Heart left ventricle (tissue), 16 donors: ENCODE measurements around the gene ARHGAP10. TPM values are rescaled to one million over a fixed set of nuclear protein-coding genes. Genes with fewer than 3 reads are reported as not detected.

ENCODE experiments used
- ATAC-seq, 4 donors: fragments of 200-7000 bp; cut with Tn5 transposase; one replicate each; pipeline ENCODE4 v1.9.1; 2020 to 2022; ENCODE audit warnings: moderate library complexity in 4 of 4, mild to moderate bottlenecking in 3 of 4, moderate number of reproducible peaks in 1 of 4
- DNase-seq, 5 donors: peaks; one replicate each; pipeline ENCODE4 v3.0.0-alpha.2; 2020
- H3K27ac ChIP-seq, 12 donors: fragments of 200-600 bp; sonication (generic) in 4 of 12; one replicate each; pipeline versions ENCODE4 v1.5.0 to v1.8.0; 2016 to 2022; ENCODE audit warnings: mild to moderate bottlenecking in 2 of 12
- H3K27me3 ChIP-seq, 9 donors: fragments of 200-600 bp; sonication (generic) in 2 of 9; one replicate each; pipeline versions ENCODE4 v1.5.1 to v1.8.0; 2016 to 2022; ENCODE audit warnings: mild to moderate bottlenecking in 3 of 9
- H3K36me3 ChIP-seq, 9 donors: fragments of 200-600 bp; sonication (generic) in 2 of 9; one replicate each; pipeline versions ENCODE4 v1.5.0 to v1.8.0; 2018 to 2022; ENCODE audit warnings: mild to moderate bottlenecking in 2 of 9
- H3K4me1 ChIP-seq, 12 donors: fragments of 200-600 bp; sonication (generic) in 4 of 12; one replicate each; pipeline versions ENCODE4 v1.5.0 to v1.8.0; 2016 to 2022; ENCODE audit warnings: mild to moderate bottlenecking in 3 of 12
- H3K4me3 ChIP-seq, 12 donors: fragments of 200-600 bp; sonication (generic) in 4 of 12; one replicate each; pipeline versions ENCODE4 v1.5.0 to v1.8.0; 2017 to 2022; ENCODE audit warnings: mild to moderate bottlenecking in 9 of 12, moderate library complexity in 4 of 12
- H3K9me3 ChIP-seq, 12 donors: fragments of 200-600 bp; sonication (generic) in 4 of 12; one replicate each; pipeline versions ENCODE4 v1.5.0 to v1.8.0; 2016 to 2022; ENCODE audit warnings: mild to moderate bottlenecking in 1 of 12
- POLR2A ChIP-seq, 2 donors: fragments of 450-650 bp; IDR thresholded peaks; one replicate each; pipeline ENCODE4 v1.6.1; 2017; ENCODE audit warnings: antibody characterized with exemption in 2 of 2, mild to moderate bottlenecking in 2 of 2, moderate library complexity in 2 of 2
- WGBS, 4 donors: extraction: QIAGEN DNeasy Blood & Tissue Kit in 2 of 4; methylation state at CpG; one replicate each; pipeline versions ENCODE4 v1.1.5 to v1.1.7; 2013 to 2018; 5-methylcytosine and 5-hydroxymethylcytosine counted together
- intact Hi-C, 10 donors: fragments of 100-400 bp; cut with DNase I; formaldehyde crosslinking; loops; one replicate each; pipeline versions ENCODE4 v1.11.1 to v1.14.2; 2022
- polyA plus RNA-seq, 2 donors: library from polyadenylated mRNA; stranded (reverse); fragments of 200-250 nt; gene quantifications; one replicate each; pipeline ENCODE4 v1.2.3, GENCODE V29; 2013
- total RNA-seq, 9 donors: library from RNA; depleted of rRNA in 2 of 9; stranded (reverse); fragments of >200 nt in 2 of 9; fragmentation: NEBNext Ultra II Directional in 3 of 9; extraction: Animal tissue kit (Norgen Biotek cat#: 25700) in 3 of 9; gene quantifications; one replicate each; pipeline versions ENCODE4 v1.1.0 to v1.2.4, GENCODE V29; 2016 to 2023
- TF ChIP-seq, protein P1 (sequence below), 12 donors: fragments of 200-600 bp; sonication (generic) in 4 of 12; IDR thresholded peaks; one replicate each; pipeline versions ENCODE4 v1.5.0 to v1.8.0; 2018 to 2022; ENCODE audit warnings: antibody characterized with exemption in 12 of 12, mild to moderate bottlenecking in 5 of 12
- donor health status: ischemic (EF 13 %, LVEDD 7.1; RV severe dilation, severe dysfunction).
- donor health status: healthy with polysubstance abuse.
- donor health status: DM: no; HTN: yes; CAD: no.
- donor health status: DM: no; HTN: no; CAD: no.
- donor health status: ischemic (EF 25% LVEDD 6.9; RV normal size, moderate dysfunction).
- donor health status: ischemic (EF 25% LVEDD 5.7; RV mildly dilated, moderate dysfunction).
- donor health status: healthy.
- donor health status: DM: yes; HTN: yes; CAD: no.
- donor health status: ischemic (EF 35%, LVEDD 5.7; RV mildly dilated, moderate dysfunction).
- donor health status: nonischemic (EF 11% LVEDD 7.7; RV severe dilation, severe dysfunction).
- donor health status: DM: yes; HTN: yes; CAD: no.
- donor health status: PGD.
- donor health status: ischemic (EF 29% LVEDD 5.4; RV normal size, mild dysfunction).
- donor health status: nonischemic (EF 23%, LVEDD 6.1; RV moderate dilation, normal function).

Gene ARHGAP10
- total and polyA plus RNA-seq, 11 donors = 30.6 to 73.7 (median 51.7) TPM

DNA sequence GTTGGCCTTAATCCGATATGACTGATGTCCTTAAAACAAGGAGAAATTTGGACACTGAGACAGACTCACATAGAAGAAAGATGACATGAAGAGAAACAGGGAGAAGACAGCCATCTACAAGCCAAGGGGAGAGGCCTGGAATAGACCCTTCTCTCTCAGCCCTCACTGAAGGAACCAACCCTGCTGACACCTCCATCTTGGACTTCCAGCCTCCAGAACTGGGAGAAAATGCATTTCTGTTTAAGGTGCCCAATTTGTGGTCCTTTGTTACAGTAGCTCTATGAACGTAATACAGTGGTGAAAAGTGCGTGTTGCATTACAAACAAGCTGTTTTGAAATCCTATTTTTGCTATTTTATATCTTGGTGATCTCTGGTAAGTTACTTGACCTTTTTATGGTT lies 343.6 kb downstream of the ARHGAP10 start:
- DNase-seq (no peak), ATAC-seq (no peak)
- peaks cover 0 to 77% (median 47%) of the 10 kb centered on the region in 9 donors for H3K36me3 ChIP-seq
- H3K4me3 ChIP-seq = no peak overlapping the region
- peaks cover 0 to 21% (median 0%) of the 10 kb centered on the region in 12 donors for H3K9me3 ChIP-seq
- no peak overlapping the region for H3K27ac ChIP-seq
- WGBS, 4 donors = 95 to 98% (median 97%) methylated on average over 3 of the region's 3 CpGs
- intact Hi-C loops = no loop called here
- peaks cover 0 to 44% (median 3%) of the 10 kb centered on the region in 12 donors for H3K4me1 ChIP-seq
- no peaks in the 10 kb centered on the region for H3K27me3 ChIP-seq
- TF ChIP-seq, protein P1, sequence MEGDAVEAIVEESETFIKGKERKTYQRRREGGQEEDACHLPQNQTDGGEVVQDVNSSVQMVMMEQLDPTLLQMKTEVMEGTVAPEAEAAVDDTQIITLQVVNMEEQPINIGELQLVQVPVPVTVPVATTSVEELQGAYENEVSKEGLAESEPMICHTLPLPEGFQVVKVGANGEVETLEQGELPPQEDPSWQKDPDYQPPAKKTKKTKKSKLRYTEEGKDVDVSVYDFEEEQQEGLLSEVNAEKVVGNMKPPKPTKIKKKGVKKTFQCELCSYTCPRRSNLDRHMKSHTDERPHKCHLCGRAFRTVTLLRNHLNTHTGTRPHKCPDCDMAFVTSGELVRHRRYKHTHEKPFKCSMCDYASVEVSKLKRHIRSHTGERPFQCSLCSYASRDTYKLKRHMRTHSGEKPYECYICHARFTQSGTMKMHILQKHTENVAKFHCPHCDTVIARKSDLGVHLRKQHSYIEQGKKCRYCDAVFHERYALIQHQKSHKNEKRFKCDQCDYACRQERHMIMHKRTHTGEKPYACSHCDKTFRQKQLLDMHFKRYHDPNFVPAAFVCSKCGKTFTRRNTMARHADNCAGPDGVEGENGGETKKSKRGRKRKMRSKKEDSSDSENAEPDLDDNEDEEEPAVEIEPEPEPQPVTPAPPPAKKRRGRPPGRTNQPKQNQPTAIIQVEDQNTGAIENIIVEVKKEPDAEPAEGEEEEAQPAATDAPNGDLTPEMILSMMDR (IDR thresholded peaks at IDR 0.05) = no peak
- no peak for TF ChIP-seq POLR2A (IDR thresholded peaks at IDR 0.05)

DNA sequence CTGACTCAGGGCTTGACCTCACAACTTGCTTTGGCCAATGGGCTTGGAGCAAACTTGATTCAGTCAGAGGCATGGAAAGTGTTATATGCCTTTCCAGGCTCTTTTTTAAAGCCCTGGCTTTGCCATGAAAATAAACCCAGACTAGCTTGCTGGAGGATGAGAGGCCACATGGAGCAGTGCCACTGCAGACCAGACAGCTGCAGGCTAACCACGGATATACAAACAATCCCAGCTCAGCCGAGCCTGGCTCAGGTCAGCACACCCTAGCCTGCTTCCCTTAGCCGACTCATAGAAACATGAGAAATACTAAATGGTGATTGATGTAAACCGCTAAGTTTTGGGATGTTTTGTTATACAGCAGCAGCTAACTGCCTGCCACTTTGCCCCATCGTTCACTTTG lies 345.1 kb downstream of the ARHGAP10 start:
- no peak for TF ChIP-seq POLR2A (IDR thresholded peaks at IDR 0.05)
- TF ChIP-seq, protein P1 (IDR thresholded peaks at IDR 0.05) = no peak
- Histone ChIP-seq H3K27me3 (no peaks in the 10 kb centered on the region), H3K27ac (no peak overlapping the region), H3K4me3 (no peak overlapping the region), H3K9me3 (peaks cover 0 to 21% (median 0%) of the 10 kb centered on the region in 12 donors), H3K36me3 (peaks cover 0 to 92% (median 60%) of the 10 kb centered on the region in 9 donors), H3K4me1 (peaks cover 0 to 37% (median 0%) of the 10 kb centered on the region in 12 donors)
- intact Hi-C loops = no loop called here
- ATAC-seq = no peak
- WGBS, 4 donors = 94 to 98% (median 95%) methylated on average over 5 of the region's 5 CpGs
- DNase-seq = no peak

DNA sequence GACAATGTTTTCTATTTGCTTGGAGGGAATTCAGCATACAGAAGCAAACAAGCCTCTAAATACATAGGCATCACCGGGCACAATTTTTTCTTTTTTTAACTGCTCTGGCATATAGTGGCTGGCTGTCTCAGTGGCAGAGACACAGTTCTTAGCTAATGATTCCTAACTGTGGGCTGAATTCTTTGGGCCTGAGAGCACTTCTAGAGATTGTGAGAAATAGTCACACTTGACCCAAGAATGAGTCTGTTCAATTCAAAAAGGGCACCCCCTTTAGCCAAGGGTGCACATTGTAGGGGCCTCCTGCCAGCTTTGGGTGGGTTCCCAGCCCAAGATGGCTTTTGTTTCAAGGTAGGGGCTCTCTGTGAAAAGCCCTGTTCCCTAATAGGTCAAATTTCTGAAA lies 345.7 kb downstream of the ARHGAP10 start:
- Histone ChIP-seq H3K4me1 (peaks cover 0 to 37% (median 0%) of the 10 kb centered on the region in 12 donors), H3K27me3 (no peaks in the 10 kb centered on the region), H3K4me3 (no peak overlapping the region), H3K9me3 (peaks cover 0 to 21% (median 0%) of the 10 kb centered on the region in 12 donors), H3K27ac (no peak overlapping the region), H3K36me3 (peaks cover 0 to 89% (median 56%) of the 10 kb centered on the region in 9 donors)
- 62 to 88% (median 86%) methylated on average over 1 of the region's 1 CpG for WGBS, 4 donors
- intact Hi-C loops = no loop called here
- TF ChIP-seq, protein P1 (IDR thresholded peaks at IDR 0.05) = no peak
- TF ChIP-seq POLR2A (IDR thresholded peaks at IDR 0.05) = no peak
- DNase-seq (no peak), ATAC-seq (no peak)

DNA sequence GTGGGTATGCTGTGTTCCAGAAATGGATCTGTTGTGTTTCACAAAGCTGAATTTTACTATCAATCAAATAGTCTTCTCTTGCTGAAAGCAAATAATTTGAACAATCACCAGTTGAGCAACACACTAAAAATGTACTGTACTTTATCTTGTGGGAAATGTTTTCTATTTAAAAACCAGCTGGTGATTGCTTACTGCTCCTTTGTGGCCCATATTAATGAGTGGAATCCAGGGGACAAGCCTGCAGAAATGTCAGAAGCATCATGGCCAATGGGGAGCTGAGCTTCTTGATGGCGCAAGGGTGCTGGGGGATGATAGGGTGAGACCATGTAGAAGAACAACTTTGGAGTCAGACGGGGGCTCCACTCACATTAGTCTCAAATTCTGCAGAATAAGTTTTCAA lies 346.2 kb downstream of the ARHGAP10 start:
- peaks cover 0 to 84% (median 51%) of the 10 kb centered on the region in 9 donors for H3K36me3 ChIP-seq
- H3K27me3 ChIP-seq = no peaks in the 10 kb centered on the region
- no peak overlapping the region for H3K4me3 ChIP-seq
- ATAC-seq (no peak), DNase-seq (no peak)
- intact Hi-C loops = no loop called here
- no peak for TF ChIP-seq POLR2A (IDR thresholded peaks at IDR 0.05)
- TF ChIP-seq, protein P1 (IDR thresholded peaks at IDR 0.05) = no peak
- H3K9me3 ChIP-seq = peaks cover 0 to 21% (median 0%) of the 10 kb centered on the region in 12 donors
- H3K4me1 ChIP-seq = peaks cover 0 to 37% (median 0%) of the 10 kb centered on the region in 12 donors
- WGBS, 4 donors = 89 to 94% (median 92%) methylated on average over 2 of the region's 2 CpGs
- no peak overlapping the region for H3K27ac ChIP-seq
